Mammary epithelial cell (primary cell): ENCODE measurements around the gene ANKRD55.

Experiments
- CTCF ChIP-seq, 2 donors: IDR thresholded peaks in 1 of 2; conservative IDR thresholded peaks in 1 of 2; 2 replicates each; pipeline ENCODE4 v1.5.1; 2011 to 2012; ENCODE audit warnings: inconsistent platforms in 2 of 2, low read length in 2 of 2, mild to moderate bottlenecking in 2 of 2, control low read depth in 1 of 2, low read depth in 1 of 2; ENCODE audit not compliant: insufficient read depth in 1 of 2; ENCODE audit errors: extremely low read depth in 1 of 2
- EZH2 ChIP-seq: IDR thresholded peaks from 2 replicates; pipeline ENCODE4 v1.6.1; 2012; ENCODE audit warnings: low read length, inconsistent platforms, borderline replicate concordance

- TF ChIP-seq CTCF (conservative IDR thresholded peaks at IDR 0.05 in 1 of 2, IDR thresholded peaks at IDR 0.05 in 1 of 2; ENCODE audit: extremely low read depth in 1 of 2, insufficient read depth in 1 of 2, low read depth in 1 of 2, low read length in 2 of 2) (no peak), EZH2 (no peak)
Observed at GRCh38 chr5:56123531-56124243, 109.4 kb downstream of the ANKRD55 start.
